NCI-H128 (cell line): ENCODE results near the gene LTB4R2.
"Not testable (repeated sequence)": the region's sequence is repeated elsewhere in the genome, so short reads cannot be mapped to it uniquely, and the experiment has no call there.

Experiments
- DNase-seq: peaks from one replicate; lab custom pipeline; 2025; ENCODE audit not compliant: unreplicated experiment; lab: John Stamatoyannopoulos, UW

LTB4R2 gene

GRCh38 chr14:24338843-24339242 lies 28.9 kb downstream of the LTB4R2 start:
- no peak for DNase-seq

GRCh38 chr14:24339284-24340151 lies 29.6 kb downstream of the LTB4R2 start, which contains the start of gene RIPK3:
TSS of gene RIPK3 (minus strand) at chr14:24339991. CDS start at chr14:24339826, 165 bp downstream.
- DNase-seq: no peak

- DNase-seq: no peak
These were observed 30.7 kb downstream of the LTB4R2 start for GRCh38 chr14:24340606-24341005.

GRCh38 chr14:24342889-24343288 lies 32.9 kb downstream of the LTB4R2 start:
- no peak for DNase-seq

- DNase-seq: no peak
These were observed 34.1 kb downstream of the LTB4R2 start for GRCh38 chr14:24343795-24344660.

- no peak for DNase-seq
These were observed 37.2 kb downstream of the LTB4R2 start for GRCh38 chr14:24347134-24347533.

- DNase-seq: no peak
These were observed 38.2 kb downstream of the LTB4R2 start for GRCh38 chr14:24348186-24348585.

- DNase-seq: no peak
These were observed 39.8 kb downstream of the LTB4R2 start for GRCh38 chr14:24349742-24350141.

- no peak for DNase-seq
These were observed 41.6 kb downstream of the LTB4R2 start for GRCh38 chr14:24351517-24351916.

GRCh38 chr14:24353559-24354481 lies 43.9 kb downstream of the LTB4R2 start:
- no peak for DNase-seq

- DNase-seq: not testable (repeated sequence)
These were observed 44.5 kb downstream of the LTB4R2 start for GRCh38 chr14:24354482-24354825.

- no peak for DNase-seq
These were observed 45.1 kb downstream of the LTB4R2 start for GRCh38 chr14:24355009-24355408.

- DNase-seq: no peak
These were observed 46.3 kb downstream of the LTB4R2 start for GRCh38 chr14:24356208-24356607.

- no peak for DNase-seq
These were observed 50.3 kb downstream of the LTB4R2 start for GRCh38 chr14:24360281-24360680.

- no peak for DNase-seq
These were observed 51.4 kb downstream of the LTB4R2 start for GRCh38 chr14:24361326-24361725.
